Activated CD8-positive, alpha-beta memory T cell treated with anti-CD3 and anti-CD28 coated beads, Interleukin-2, amount 50 U/mL, for 24 hours (primary cell): ENCODE data around the gene F12.

Source experiments
- DNase-seq: peaks from one replicate; pipeline ENCODE4 v3.0.0-alpha.2; 2020; ENCODE audit errors: extremely low read depth

The F12 gene

GRCh38 chr5:177414481-177414880 lies 5.1 kb upstream of the F12 start:
- no peak for DNase-seq

GRCh38 chr5:177412603-177413233 lies 3.4 kb upstream of the F12 start:
- no peak for DNase-seq

- DNase-seq: no peak
Observed at GRCh38 chr5:177410575-177410974, 1.2 kb upstream of the F12 start.

GRCh38 chr5:177405805-177406204 lies 3.6 kb downstream of the F12 start:
- no peak for DNase-seq

GRCh38 chr5:177405312-177405711 lies 4.1 kb downstream of the F12 start:
- no peak for DNase-seq

GRCh38 chr5:177404641-177405179 lies 4.7 kb downstream of the F12 start:
- no peak for DNase-seq

- no peak for DNase-seq
Observed at GRCh38 chr5:177403792-177404640, 5.3 kb downstream of the F12 start.

GRCh38 chr5:177403102-177403791 lies 6.1 kb downstream of the F12 start:
- DNase-seq: no peak

- DNase-seq: peak; percentile 40
Observed at GRCh38 chr5:177402271-177403043, 6.9 kb downstream of the F12 start.

- no peak for DNase-seq
Observed at GRCh38 chr5:177399997-177400868, 9.1 kb downstream of the F12 start, which contains the start of gene PFN3. PFN3 (minus strand) TSS chr5:177400661; CDS start chr5:177400576, 85 bp downstream.

GRCh38 chr5:177397875-177398390 lies 11.4 kb downstream of the F12 start:
- no peak for DNase-seq

GRCh38 chr5:177396807-177397206 lies 12.6 kb downstream of the F12 start:
- no peak for DNase-seq

- no peak for DNase-seq
Observed at GRCh38 chr5:177396078-177396477, 13.3 kb downstream of the F12 start.

GRCh38 chr5:177393990-177394389 lies 15.4 kb downstream of the F12 start:
- DNase-seq: no peak

- DNase-seq: no peak
Observed at GRCh38 chr5:177393206-177393765, 16.1 kb downstream of the F12 start.

- DNase-seq: no peak
Observed at GRCh38 chr5:177392765-177393164, 16.6 kb downstream of the F12 start.

- peak; percentile 75 for DNase-seq
Observed at GRCh38 chr5:177390363-177391300, 18.7 kb downstream of the F12 start.

- DNase-seq: no peak
Observed at GRCh38 chr5:177389241-177390169, 19.9 kb downstream of the F12 start.
